GM21529 (cell line): Measurements from ENCODE around the gene KMT5B.
"Not testable (repeated sequence)": the region's sequence is repeated elsewhere in the genome, so short reads cannot be mapped to it uniquely, and the experiment has no call there.

Experiments
- ATAC-seq: cut with Tn5 transposase; IDR thresholded peaks from one replicate; pipeline ENCODE4 v1.9.1; 2021; ENCODE audit not compliant: unreplicated experiment

The KMT5B gene

DNA sequence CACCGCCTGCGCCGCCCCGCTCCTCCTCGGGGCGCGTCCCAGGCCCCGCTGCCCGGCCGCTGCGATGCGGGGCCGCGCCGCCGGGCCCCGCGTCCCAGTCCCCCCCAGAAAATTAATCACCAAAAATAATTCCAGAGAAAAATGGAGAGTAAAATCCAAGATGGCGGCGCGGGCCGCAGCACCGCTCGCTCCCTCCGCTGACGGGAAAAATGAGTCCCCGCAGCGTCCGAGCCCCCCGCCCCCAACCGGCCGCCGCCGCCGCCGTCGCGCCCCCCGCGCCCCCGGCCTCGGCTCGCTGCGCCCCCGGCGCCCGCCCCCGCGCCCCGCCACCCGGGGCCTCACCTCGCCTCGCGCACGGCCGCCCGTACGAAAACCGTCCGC is at the start of gene KMT5B:
TSS of gene KMT5B (minus strand) at position 162 of the 381 bp plus-strand sequence. CDS start 23,220 bp downstream, outside the sequence.
- ATAC-seq, result no peak

DNA sequence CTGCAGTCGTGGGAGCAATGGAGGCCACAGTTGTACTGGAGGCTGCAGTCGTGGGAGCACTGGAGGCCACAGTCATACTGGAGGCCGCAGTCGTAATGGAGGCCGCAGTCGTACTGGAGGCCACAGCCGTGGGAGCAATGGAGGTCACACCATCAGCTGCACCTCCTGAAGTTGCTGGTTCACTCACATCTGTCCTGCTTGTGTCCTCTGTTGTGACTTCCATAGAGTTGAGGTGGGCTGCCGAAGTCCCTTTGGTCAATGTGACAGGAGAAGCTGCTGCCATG is 49.4 kb upstream of the KMT5B start:
- no peak for ATAC-seq

DNA sequence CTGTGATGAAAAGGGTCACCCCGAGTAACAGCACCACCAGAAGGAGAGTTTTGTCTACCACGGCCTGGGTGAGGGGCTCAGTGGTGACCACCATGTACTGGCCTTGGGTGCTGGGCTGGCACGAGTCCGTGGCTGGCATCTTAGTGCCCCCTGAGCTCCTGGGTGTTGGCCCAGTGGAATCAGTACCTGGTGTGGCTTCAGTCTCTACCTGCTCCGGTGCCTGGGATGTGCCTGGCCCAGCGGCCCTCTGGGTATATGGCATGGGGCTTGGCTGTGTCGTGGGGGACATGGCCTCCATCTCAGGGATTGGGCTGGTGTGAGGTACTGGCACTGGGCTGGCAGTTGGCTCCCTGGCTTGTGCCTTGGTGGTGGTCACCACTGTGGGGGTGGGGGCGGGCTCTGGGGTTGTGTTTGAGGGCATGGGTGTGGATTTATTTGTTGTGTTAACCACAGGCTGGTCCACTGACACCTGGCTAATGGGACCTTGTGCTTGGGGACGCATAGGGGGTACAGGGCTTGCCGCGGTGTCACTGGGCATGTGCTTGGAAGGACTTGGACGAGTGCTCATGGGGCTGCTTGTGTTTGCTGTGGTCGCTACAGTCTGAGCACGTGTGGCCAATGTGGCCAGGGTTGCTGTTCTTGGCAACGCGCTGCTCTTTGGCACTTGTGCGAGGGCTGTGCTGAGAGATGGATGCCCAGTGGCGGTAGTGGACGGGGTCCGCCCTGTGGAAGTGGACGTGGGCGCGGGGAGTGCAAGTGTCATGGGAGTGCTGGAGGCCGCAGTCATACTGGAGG is 48.9 kb upstream of the KMT5B start:
- ATAC-seq, result no peak

DNA sequence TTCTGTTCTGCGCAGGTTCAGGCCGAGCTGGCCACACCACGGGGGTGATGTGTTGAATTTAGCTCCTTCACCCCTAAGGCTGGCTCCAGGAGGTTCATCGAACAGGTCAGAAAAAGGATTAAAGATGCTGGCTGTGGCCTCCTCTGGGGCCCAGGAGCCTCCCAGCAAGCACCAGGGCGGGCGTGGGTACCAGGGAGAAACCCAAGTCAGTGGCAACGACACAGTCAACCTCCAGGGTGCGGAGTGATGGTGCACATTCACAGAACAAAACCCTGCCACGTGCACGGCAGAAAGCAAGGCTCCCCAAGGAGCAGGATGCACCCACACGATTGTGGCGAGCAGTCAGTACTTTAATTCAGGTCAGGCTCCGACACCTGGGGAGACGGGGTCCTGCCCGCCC is 47.9 kb upstream of the KMT5B start:
- ATAC-seq, result no peak

DNA sequence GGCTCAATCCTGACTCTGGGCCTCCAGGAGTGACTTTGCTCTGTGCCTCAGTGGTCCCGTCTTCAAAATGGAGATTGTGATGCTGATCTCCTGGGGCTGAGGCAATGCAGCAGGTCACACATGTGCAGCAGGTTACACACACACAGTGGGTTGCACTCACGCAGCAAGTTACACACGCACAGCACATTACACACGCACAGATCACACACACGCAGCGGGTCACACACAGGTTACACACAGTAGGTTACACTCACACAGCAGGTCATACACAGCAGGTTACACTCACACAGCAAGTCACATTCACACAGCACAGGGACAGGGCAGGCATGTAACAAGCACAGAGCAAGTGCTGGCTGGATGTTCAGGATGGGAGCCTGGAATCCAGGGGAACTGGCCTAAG is 47.4 kb upstream of the KMT5B start:
- no peak for ATAC-seq

DNA sequence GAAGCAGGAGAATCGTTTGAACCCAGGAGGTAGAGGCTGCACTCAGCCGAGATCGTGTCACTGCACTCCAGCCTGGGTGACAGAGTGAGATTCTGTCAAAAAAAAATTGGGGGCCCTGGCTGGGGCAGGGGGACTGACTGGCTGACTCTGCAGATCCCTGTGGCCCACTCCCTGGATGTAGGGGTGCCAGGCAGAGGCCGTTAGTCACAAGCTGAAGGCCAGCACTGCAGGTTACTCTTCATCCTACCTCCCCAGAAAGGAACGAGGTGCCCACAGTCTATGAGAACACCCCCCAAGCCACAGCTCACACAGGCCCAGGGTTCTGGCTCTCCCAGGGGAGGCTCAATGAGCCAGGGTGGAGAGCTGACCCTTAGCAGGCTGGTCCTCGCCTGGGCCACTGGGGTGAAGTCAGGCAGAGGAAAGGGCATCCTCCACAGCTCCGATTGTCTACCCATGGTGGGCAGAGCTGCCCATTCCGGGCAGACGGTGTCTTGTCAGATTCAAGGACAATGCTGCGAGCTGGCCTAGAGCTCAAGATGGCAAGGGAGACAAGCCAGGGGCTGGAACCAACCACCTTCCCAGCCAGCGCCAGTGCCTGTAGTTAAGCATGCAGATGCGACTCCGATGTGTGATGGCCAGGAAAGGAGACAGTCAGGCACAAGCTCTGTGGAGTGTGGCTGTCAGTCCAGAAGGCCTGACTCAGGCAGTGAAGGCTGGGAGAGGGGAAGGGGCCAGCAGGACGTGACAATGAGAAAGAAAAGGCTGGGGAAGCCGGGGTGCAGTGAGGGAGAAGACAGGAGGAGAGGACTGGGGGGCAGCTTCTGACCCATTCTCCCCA is 46.2 kb upstream of the KMT5B start:
- ATAC-seq, result no peak

DNA sequence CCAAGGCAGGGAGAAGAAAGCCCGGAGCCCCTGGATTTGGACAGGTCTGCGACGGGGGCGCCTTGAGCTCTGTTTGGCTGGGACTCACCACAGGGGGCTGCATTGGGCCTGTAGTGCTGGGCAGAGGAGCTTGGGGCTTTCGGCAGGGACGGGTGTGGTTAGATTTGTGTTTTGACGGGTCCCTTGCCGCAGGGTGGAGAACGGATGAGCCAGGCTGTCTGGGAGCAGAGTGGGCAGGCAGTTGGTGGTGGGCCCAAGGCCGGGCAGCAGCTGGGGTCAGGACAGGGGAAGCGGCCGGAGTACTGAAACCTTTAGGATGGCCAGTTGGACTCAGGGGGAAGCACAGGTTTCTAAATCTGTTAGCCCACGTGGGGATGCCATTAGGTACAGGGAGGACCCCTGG is 45.3 kb upstream of the KMT5B start:
- no peak for ATAC-seq

DNA sequence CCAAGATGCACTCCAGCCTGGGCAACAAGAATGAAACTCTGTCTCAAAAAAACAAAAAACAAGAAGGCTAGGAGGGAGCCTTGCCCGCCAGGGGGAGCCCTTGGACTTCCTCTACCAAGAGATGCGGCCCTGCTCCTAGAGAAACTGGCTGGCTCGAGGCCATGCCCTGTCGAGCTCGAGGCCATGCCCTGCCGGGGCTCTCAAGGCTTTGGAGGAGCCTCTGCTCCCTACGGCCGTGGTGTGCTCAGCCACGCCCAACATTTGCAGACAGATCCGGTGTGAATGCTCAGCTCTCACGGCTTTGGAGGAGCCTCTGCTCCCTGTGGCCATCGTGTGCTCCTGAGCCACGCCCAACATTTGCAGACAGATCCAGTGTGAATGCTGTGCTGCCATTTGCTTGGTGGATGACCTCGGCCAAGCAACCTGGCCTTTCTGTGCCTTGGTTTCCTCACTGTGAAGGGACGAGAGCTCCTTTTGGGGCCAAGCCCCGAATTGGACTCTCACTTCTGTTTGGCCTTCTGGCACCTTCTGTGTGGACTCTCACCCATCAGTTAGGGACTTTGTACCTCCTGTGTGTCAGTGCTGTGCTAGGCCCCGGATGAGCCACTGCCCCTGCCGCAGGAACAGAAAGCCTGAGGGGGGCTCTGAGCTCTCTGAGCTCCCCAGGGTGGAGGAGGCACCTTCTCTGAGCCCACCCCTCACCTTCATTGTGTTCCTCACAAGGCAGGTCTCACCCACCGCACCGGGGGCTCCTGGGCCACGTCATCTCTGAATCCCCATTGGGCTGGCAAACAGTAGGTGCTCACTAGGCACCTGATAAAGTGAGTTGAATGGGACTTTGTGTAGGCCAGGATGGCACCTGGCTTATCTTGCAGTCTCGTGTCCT is 44.6 kb upstream of the KMT5B start:
- ATAC-seq, result no peak

DNA sequence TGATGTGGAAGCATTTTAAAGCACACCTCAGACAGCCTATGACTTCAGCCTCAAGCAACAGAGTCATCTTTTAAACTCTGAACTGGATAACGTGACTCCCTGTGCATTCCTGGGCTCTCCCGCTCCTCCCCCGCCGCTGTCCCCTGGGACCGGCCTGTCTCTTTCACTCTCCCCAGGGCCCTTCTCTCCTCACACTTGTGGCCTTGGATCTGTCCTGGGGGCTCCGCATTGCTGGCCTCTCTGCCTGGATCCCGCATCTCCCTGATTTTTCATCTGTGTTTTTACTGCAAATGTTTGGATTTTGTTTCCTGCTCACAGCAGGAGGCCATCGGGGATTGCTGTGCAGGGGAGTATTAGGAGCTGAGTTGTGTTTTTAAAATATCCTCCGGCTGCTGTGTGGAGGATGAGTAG is 43.2 kb upstream of the KMT5B start:
- no peak for ATAC-seq

DNA sequence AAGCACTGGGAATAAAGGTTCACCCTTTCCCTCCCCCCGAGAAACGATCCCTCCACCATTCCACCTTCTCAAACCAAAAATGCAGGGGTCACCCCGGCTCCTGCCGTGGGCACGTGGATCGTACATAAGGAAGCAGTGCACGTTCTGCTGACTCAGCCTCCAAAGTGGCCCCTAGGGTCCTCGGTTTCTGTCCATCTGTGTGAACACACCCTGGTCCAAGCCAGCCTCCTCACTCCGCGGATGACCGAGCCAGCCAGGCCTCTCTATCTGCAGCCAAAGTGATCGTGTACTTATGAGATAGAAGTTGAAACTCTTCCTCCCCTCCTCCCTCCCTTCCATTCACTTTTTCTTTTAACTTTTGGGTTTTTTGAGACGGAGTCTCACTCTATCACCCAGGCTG is 42.4 kb upstream of the KMT5B start:
- ATAC-seq, result no peak

DNA sequence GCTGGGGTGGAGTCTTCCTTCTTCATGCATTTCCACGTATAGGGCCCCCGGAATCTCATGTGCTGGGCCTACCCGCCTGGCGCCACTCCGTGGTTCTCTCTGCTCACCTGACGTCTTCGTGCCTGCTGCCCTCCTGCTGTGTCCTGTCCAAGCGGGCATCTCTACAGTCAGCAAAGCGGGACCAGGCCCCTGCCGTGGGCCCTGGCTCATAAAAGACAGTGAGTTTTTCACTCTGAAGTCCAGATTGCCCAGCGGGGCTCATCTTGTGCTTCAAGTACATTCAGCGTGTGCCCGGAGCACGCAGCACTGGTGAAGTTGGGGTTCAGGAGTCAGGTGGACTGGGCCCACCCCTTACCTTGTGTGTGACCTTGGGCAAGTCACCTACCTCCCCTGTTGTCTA is 41.3 kb upstream of the KMT5B start:
- ATAC-seq, result no peak

DNA sequence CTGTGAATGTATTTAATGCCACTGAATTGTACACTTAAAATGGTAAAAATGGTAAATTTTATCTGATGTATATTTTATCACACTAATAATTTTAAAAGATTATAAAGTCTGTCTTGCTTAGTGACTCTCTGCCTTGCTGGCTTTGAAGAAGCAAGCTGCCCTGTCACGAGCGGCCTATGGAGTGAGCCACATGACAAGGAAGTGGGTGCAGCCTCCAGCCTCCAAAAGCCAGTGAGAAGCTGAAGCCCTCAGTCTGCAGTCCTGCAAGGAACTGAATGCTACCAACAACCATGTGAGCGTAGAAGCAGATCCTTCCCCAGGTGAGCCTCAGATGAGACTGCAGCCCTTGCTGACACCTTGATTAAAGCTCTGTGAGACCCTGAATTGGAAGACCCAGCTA is 38.7 kb upstream of the KMT5B start:
- ATAC-seq, result no peak

DNA sequence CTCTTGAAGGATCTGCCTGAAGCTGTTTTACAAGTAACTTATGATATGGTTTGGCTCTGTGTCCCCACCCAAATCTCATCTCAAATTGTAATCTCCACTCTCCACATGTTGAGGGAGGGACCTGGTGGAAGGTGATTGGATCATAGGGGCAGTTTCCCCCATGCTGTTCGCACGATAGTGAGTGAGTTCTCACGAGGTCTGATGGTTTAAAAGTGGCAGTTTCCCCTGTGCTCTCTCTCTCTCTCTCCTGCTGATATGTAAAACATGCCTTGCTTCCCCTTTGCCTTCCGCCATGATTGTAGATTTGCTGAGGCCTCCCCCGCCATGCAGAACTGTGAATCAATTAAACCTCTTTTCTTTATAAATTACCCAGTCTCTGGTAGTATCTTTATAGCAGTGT is 31.8 kb upstream of the KMT5B start:
- not testable (repeated sequence) for ATAC-seq

DNA sequence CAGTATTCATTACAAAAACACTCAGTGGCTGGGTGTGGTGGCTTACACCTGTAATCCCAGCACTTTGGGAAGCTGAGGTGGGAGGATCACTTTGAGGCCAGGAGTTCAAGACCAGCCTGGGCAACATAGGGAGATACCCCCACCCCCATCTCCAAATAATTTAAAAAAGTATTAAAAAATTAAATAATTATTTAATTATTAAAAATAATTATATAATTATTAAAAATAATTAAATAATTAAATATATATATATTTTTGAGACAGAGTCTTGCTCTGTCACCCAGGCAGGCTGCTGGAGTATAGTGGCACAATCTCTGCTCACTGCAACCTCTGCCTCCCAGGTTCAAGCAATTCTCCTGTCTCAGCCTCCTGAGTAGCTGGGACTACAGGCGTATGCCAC is 30.8 kb upstream of the KMT5B start:
- ATAC-seq, result not testable (repeated sequence)

DNA sequence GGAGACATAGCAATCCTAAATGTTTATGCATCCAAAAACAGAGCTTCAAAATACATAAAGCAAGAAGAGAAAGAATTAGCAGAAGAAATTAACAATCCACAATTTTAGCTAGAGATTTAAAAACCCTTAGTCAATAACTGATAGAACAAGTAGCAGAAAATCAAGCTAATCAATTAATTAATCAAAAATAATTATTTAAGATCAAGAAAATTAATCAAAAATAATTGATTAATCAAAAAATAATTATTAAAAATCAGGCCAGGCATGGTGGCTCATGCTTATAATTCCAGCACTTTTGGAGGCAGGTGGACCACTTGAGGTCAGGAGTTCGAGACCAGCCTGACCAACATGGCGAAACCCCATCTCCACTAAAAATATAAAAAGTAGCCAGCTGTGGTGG is 29.5 kb upstream of the KMT5B start:
- ATAC-seq, result no peak

DNA sequence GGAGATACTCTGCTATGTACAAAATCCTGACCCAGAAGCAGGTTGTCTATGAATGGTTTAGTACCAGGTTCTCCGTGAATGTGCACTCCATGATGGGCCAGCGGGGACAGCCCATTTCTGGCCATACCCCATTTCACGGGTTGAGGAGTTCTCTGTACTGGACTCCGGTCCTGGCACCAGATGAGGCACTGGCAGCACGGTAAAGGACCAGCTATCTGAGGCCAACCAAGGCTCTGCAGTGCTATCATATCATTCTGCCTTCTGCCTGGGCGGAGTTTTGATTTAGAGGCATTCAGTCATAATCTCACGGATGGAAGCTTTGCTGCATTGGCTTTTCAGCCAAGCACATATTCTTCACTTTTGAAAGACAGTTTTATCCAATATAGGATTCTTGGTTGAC is 18.5 kb upstream of the KMT5B start:
- ATAC-seq, result no peak

DNA sequence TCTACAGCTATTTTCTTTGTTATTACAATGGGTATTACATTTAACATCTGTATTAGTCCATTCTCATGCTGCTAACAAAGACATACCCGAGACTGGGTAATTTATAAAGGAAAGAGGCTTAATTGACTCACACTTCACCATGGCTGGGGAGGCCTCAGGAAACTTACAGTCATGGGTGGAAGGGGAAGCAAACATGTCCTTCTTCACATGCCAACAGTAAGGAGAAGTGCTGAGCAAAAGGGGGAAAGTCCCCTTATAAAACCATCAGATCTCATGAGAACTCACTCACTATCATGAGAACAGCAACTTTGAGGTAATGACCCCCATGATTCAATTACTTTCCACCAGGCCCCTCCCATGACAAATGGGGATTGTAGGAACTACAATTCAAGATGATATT is 16.5 kb upstream of the KMT5B start:
- no peak for ATAC-seq

DNA sequence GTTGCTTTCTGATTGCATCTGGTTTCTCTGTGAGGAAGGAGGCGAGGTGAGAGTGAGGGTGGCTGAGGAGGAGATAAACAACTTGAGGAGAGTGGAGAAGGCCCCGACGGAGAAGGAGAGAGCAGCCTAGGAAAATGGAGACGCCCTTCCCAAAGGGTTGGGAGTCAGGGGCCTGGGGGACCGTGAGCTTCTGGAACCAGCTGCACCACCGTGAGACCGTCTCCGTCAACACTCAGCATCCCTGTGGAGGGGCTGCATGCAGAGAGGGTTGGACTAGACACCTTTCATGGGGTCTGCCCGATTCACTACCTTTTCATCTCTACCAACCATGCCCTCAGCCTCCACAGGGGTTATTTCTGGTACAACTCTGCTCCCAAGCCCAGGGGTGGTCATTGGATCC is 13.3 kb upstream of the KMT5B start:
- ATAC-seq, result no peak

DNA sequence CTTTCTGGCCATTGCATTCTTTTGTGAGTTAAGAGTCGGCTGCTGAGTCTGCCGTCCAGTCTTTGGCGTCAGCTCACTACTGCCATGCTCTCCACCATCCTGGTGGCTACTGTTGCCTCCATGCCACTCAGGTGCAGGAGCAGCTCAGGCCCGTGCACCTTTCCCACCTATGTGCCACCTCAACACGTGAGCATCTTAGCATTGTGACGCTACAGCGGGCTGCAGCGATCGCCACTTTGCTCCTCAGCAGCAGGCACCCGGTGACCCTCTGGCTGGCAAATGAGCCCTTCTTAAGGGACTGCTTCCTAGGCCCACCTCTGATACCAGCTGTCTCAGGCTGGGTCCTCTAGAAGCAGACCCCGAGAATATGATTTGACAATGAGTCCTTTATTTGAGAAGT is 11.5 kb upstream of the KMT5B start:
- ATAC-seq, result no peak

DNA sequence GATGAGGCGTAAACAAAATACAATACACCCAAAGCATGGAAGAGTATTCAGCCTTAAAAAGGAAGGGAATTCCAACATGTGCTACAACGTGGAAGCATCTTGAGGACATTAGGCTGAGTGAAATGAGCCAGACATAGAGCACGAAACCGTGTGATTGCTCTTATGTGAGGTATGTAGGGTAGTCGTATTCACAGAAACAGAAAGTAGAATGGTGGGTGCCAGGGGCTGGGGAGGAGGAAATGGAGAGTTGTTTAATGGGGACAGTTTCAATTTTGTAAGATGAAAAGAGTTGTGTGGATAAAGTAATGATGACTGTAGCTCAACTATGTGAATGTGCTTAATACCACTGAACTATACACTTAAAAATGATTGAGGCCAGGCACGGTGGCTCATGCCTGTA is 10.2 kb upstream of the KMT5B start:
- ATAC-seq, result no peak

DNA sequence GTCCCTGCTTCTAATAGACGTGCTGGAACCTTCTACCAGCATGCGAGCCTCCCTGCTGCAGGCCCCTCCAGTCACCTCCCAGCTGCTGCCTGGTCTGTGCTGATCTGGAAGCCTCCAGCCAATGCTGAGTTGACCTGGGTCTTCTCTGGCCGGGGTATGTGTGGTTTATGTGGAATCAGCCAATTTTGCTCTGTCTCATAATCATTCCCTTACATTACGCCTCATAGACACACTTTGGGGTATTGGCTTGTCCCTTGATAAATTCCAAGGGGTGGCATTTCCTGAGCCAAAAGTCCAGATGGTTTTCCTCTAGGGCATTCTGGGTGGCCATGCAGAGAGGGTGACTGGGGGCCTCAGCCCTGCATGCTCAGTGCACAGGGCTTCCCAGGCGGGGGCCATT is 8.3 kb upstream of the KMT5B start:
- ATAC-seq, result no peak
